ENCODE data around the gene KRTAP25-1.

Gene KRTAP25-1

GRCh38 chr21:30271611-30272010, 17.7 kb downstream of the KRTAP25-1 start:
- POLR2A ChIA-PET: no interaction called here
- CTCF ChIA-PET: no interaction called here
- Histone ChIP-seq H3K27me3 (replicated peaks in 2 of 5; ENCODE audit: control insufficient read depth in 4 of 5, insufficient read depth in 5 of 5, low read length in 4 of 5) (no peaks in the 10 kb centered on the region), H3K27ac (ENCODE audit: insufficient read depth in 1 of 2, low read depth in 1 of 2, low read length in 2 of 2, poor library complexity in 1 of 2, severe bottlenecking in 2 of 2) (no peak overlapping the region), H3K36me3 (ENCODE audit: control insufficient read depth in 4 of 4, insufficient read depth in 4 of 4, low read length in 3 of 4) (no peaks in the 10 kb centered on the region), H3K9me3 (ENCODE audit: control extremely low read depth in 1 of 5, control insufficient read depth in 4 of 5, insufficient read depth in 2 of 5, low read depth in 1 of 5, low read length in 4 of 5) (no peaks in the 10 kb centered on the region), H3K4me3 (ENCODE audit: control insufficient read depth in 1 of 7, extremely low read depth in 1 of 7, insufficient read depth in 4 of 7, low read depth in 2 of 7, low read length in 6 of 7) (no peak overlapping the region), H3K4me1 (ENCODE audit: control extremely low read depth in 1 of 4, control insufficient read depth in 4 of 4, insufficient read depth in 4 of 4, low read length in 3 of 4) (no peaks in the 10 kb centered on the region)
- DNase-seq: no peak
- 100% methylated on average over 1 of the region's 1 CpG for WGBS (ENCODE audit: insufficient coverage)

- WGBS (ENCODE audit: insufficient coverage): 100% methylated on average over 4 of the region's 5 CpGs
Measured at GRCh38 chr21:30271156-30271555, 18.2 kb downstream of the KRTAP25-1 start.

GRCh38 chr21:30269803-30270530, 19.3 kb downstream of the KRTAP25-1 start:
- H3K27me3 ChIP-seq (replicated peaks in 2 of 5; ENCODE audit: control insufficient read depth in 4 of 5, insufficient read depth in 5 of 5, low read length in 4 of 5): no peaks in the 10 kb centered on the region
- WGBS (ENCODE audit: insufficient coverage): no CpG with 5 or more reads among the region's 3 CpGs
- ChIA-PET POLR2A (no interaction called here), CTCF (no interaction called here)
- no peaks in the 10 kb centered on the region for H3K4me1 ChIP-seq (ENCODE audit: control extremely low read depth in 1 of 4, control insufficient read depth in 4 of 4, insufficient read depth in 4 of 4, low read length in 3 of 4)
- no peak overlapping the region for H3K27ac ChIP-seq (ENCODE audit: insufficient read depth in 1 of 2, low read depth in 1 of 2, low read length in 2 of 2, poor library complexity in 1 of 2, severe bottlenecking in 2 of 2)
- DNase-seq: no peak
- peaks cover 0 to 9% (median 0%) of the 10 kb centered on the region in 5 experiments for H3K9me3 ChIP-seq (ENCODE audit: control extremely low read depth in 1 of 5, control insufficient read depth in 4 of 5, insufficient read depth in 2 of 5, low read depth in 1 of 5, low read length in 4 of 5)
- H3K4me3 ChIP-seq (ENCODE audit: control insufficient read depth in 1 of 7, extremely low read depth in 1 of 7, insufficient read depth in 4 of 7, low read depth in 2 of 7, low read length in 6 of 7): no peak overlapping the region
- no peaks in the 10 kb centered on the region for H3K36me3 ChIP-seq (ENCODE audit: control insufficient read depth in 4 of 4, insufficient read depth in 4 of 4, low read length in 3 of 4)

More at GRCh38 chr21:30271156-30271555, 18.2 kb downstream of the KRTAP25-1 start:
- H3K4me3 ChIP-seq (ENCODE audit: control insufficient read depth in 1 of 7, extremely low read depth in 1 of 7, insufficient read depth in 4 of 7, low read depth in 2 of 7, low read length in 6 of 7): no peak overlapping the region
- ChIA-PET CTCF (no interaction called here), POLR2A (no interaction called here)
- no peaks in the 10 kb centered on the region for H3K36me3 ChIP-seq (ENCODE audit: control insufficient read depth in 4 of 4, insufficient read depth in 4 of 4, low read length in 3 of 4)
- H3K27ac ChIP-seq (ENCODE audit: insufficient read depth in 1 of 2, low read depth in 1 of 2, low read length in 2 of 2, poor library complexity in 1 of 2, severe bottlenecking in 2 of 2): no peak overlapping the region
- H3K27me3 ChIP-seq (replicated peaks in 2 of 5; ENCODE audit: control insufficient read depth in 4 of 5, insufficient read depth in 5 of 5, low read length in 4 of 5): no peaks in the 10 kb centered on the region
- no peak for DNase-seq
- H3K9me3 ChIP-seq (ENCODE audit: control extremely low read depth in 1 of 5, control insufficient read depth in 4 of 5, insufficient read depth in 2 of 5, low read depth in 1 of 5, low read length in 4 of 5): peaks cover 0 to 2% (median 0%) of the 10 kb centered on the region in 5 experiments
- no peaks in the 10 kb centered on the region for H3K4me1 ChIP-seq (ENCODE audit: control extremely low read depth in 1 of 4, control insufficient read depth in 4 of 4, insufficient read depth in 4 of 4, low read length in 3 of 4)

DNA sequence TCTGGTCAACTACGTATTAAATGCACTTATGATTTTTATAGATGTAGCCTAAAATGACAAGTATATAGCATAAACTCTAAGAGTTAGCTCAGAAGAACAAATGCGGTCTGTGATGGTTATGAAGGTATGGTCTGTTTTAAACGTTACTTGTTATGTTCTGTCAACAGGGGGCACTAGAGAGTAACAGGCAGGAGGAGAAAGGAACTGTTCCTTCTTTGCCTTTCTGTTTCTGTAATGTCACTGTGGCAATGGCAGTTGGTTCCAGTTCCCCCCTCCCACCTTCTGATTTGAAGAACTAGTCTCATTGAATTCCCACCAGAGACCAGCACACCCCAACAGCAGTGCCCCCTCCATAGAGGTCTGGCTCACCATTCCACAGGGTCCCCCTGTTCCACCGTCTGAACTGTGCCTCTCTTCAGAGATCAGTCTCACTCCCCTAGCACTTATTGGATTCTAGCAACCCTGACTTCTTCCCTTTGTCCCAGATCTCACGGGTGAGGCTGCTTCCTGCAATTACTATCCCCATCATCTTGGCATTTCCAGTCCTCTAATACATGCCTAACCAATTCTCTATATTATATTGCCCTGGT, 20.6 kb downstream of the KRTAP25-1 start:
- 71% methylated on average over 3 of the region's 5 CpGs for WGBS (ENCODE audit: insufficient coverage)
- Histone ChIP-seq H3K27ac (ENCODE audit: insufficient read depth in 1 of 2, low read depth in 1 of 2, low read length in 2 of 2, poor library complexity in 1 of 2, severe bottlenecking in 2 of 2) (no peak overlapping the region), H3K9me3 (ENCODE audit: control extremely low read depth in 1 of 5, control insufficient read depth in 4 of 5, insufficient read depth in 2 of 5, low read depth in 1 of 5, low read length in 4 of 5) (peaks cover 0 to 9% (median 0%) of the 10 kb centered on the region in 5 experiments), H3K27me3 (replicated peaks in 2 of 5; ENCODE audit: control insufficient read depth in 4 of 5, insufficient read depth in 5 of 5, low read length in 4 of 5) (no peaks in the 10 kb centered on the region), H3K4me3 (ENCODE audit: control insufficient read depth in 1 of 7, extremely low read depth in 1 of 7, insufficient read depth in 4 of 7, low read depth in 2 of 7, low read length in 6 of 7) (no peak overlapping the region), H3K36me3 (ENCODE audit: control insufficient read depth in 4 of 4, insufficient read depth in 4 of 4, low read length in 3 of 4) (no peaks in the 10 kb centered on the region), H3K4me1 (ENCODE audit: control extremely low read depth in 1 of 4, control insufficient read depth in 4 of 4, insufficient read depth in 4 of 4, low read length in 3 of 4) (no peaks in the 10 kb centered on the region)
- POLR2A ChIA-PET: no interaction called here
- CTCF ChIA-PET: no interaction called here
- peak in 2 of 3 donors; percentile 2 to 7 for DNase-seq

- CTCF ChIA-PET: no interaction called here
Measured at GRCh38 chr21:30257773-30258172, 31.5 kb downstream of the KRTAP25-1 start.

GRCh38 chr21:30256100-30256499, 33.2 kb downstream of the KRTAP25-1 start:
- CTCF ChIA-PET: no interaction called here
- no peak overlapping the region for H3K4me3 ChIP-seq (ENCODE audit: control insufficient read depth in 1 of 7, extremely low read depth in 1 of 7, insufficient read depth in 4 of 7, low read depth in 2 of 7, low read length in 6 of 7)
- H3K27ac ChIP-seq (ENCODE audit: insufficient read depth in 1 of 2, low read depth in 1 of 2, low read length in 2 of 2, poor library complexity in 1 of 2, severe bottlenecking in 2 of 2): no peak overlapping the region
- no peak for DNase-seq
- no peaks in the 10 kb centered on the region for H3K27me3 ChIP-seq (replicated peaks in 2 of 5; ENCODE audit: control insufficient read depth in 4 of 5, insufficient read depth in 5 of 5, low read length in 4 of 5)
- no peaks in the 10 kb centered on the region for H3K4me1 ChIP-seq (ENCODE audit: control extremely low read depth in 1 of 4, control insufficient read depth in 4 of 4, insufficient read depth in 4 of 4, low read length in 3 of 4)
- 97% methylated on average over 4 of the region's 4 CpGs for WGBS (ENCODE audit: insufficient coverage)
- H3K36me3 ChIP-seq (ENCODE audit: control insufficient read depth in 4 of 4, insufficient read depth in 4 of 4, low read length in 3 of 4): no peaks in the 10 kb centered on the region
- no peaks in the 10 kb centered on the region for H3K9me3 ChIP-seq (ENCODE audit: control extremely low read depth in 1 of 5, control insufficient read depth in 4 of 5, insufficient read depth in 2 of 5, low read depth in 1 of 5, low read length in 4 of 5)
- POLR2A ChIA-PET: interaction anchor here (0.6 kb wide), 1 partner anchor 75 kb away, joined by 3 read pairs; no protein-coding TSS in a partner anchor

More at GRCh38 chr21:30257773-30258172, 31.5 kb downstream of the KRTAP25-1 start:
- no peaks in the 10 kb centered on the region for H3K9me3 ChIP-seq (ENCODE audit: control extremely low read depth in 1 of 5, control insufficient read depth in 4 of 5, insufficient read depth in 2 of 5, low read depth in 1 of 5, low read length in 4 of 5)
- H3K36me3 ChIP-seq (ENCODE audit: control insufficient read depth in 4 of 4, insufficient read depth in 4 of 4, low read length in 3 of 4): no peaks in the 10 kb centered on the region
- no peak overlapping the region for H3K27ac ChIP-seq (ENCODE audit: insufficient read depth in 1 of 2, low read depth in 1 of 2, low read length in 2 of 2, poor library complexity in 1 of 2, severe bottlenecking in 2 of 2)
- no peaks in the 10 kb centered on the region for H3K4me1 ChIP-seq (ENCODE audit: control extremely low read depth in 1 of 4, control insufficient read depth in 4 of 4, insufficient read depth in 4 of 4, low read length in 3 of 4)
- no peaks in the 10 kb centered on the region for H3K27me3 ChIP-seq (replicated peaks in 2 of 5; ENCODE audit: control insufficient read depth in 4 of 5, insufficient read depth in 5 of 5, low read length in 4 of 5)
- DNase-seq: no peak
- POLR2A ChIA-PET: no interaction called here
- H3K4me3 ChIP-seq (ENCODE audit: control insufficient read depth in 1 of 7, extremely low read depth in 1 of 7, insufficient read depth in 4 of 7, low read depth in 2 of 7, low read length in 6 of 7): no peak overlapping the region
- 95% methylated on average over 3 of the region's 4 CpGs for WGBS (ENCODE audit: insufficient coverage)

DNA sequence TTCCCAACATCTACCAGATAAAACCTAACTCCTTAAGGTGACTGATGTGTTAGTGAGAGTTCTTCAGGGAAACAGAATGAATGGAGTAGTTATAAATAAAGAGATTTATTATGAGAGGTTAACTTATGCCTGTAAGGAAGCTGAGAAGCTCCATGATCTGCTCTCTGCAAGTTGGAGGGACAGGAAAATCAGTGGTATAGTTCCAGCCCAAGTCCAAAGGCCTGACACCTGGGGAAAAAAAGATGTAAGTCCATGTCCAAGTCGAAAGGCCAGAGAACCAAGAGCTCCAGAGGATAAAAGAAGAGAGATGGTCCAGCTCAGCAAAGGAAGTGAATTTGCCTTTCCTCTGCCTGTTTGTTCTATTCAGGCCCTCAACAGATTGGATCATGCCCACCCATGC, 33.6 kb downstream of the KRTAP25-1 start:
- POLR2A ChIA-PET: interaction anchor here (0.6 kb wide), 1 partner anchor 75 kb away, joined by 3 read pairs; no protein-coding TSS in a partner anchor
- WGBS (ENCODE audit: insufficient coverage): 63% methylated on average over 1 of the region's 1 CpG
- CTCF ChIA-PET: no interaction called here

More for the DNA sequence above, 33.6 kb downstream of the KRTAP25-1 start:
- Histone ChIP-seq H3K9me3 (ENCODE audit: control extremely low read depth in 1 of 5, control insufficient read depth in 4 of 5, insufficient read depth in 2 of 5, low read depth in 1 of 5, low read length in 4 of 5) (no peaks in the 10 kb centered on the region), H3K27me3 (replicated peaks in 2 of 5; ENCODE audit: control insufficient read depth in 4 of 5, insufficient read depth in 5 of 5, low read length in 4 of 5) (no peaks in the 10 kb centered on the region), H3K4me1 (ENCODE audit: control extremely low read depth in 1 of 4, control insufficient read depth in 4 of 4, insufficient read depth in 4 of 4, low read length in 3 of 4) (no peaks in the 10 kb centered on the region), H3K4me3 (ENCODE audit: control insufficient read depth in 1 of 7, extremely low read depth in 1 of 7, insufficient read depth in 4 of 7, low read depth in 2 of 7, low read length in 6 of 7) (no peak overlapping the region), H3K27ac (ENCODE audit: insufficient read depth in 1 of 2, low read depth in 1 of 2, low read length in 2 of 2, poor library complexity in 1 of 2, severe bottlenecking in 2 of 2) (no peak overlapping the region), H3K36me3 (ENCODE audit: control insufficient read depth in 4 of 4, insufficient read depth in 4 of 4, low read length in 3 of 4) (no peaks in the 10 kb centered on the region)
- no peak for DNase-seq
